ENCODE data around the gene PVR.

PVR gene

GRCh38 chr19:44617110-44617880 lies 26.4 kb upstream of the PVR start:
- ChIA-PET CTCF (interaction anchor here (0.6 kb wide), 2 partner anchors 47 to 104 kb away, joined by 3 read pairs; no protein-coding TSS in a partner anchor), POLR2A (no interaction called here)
- no peak for DNase-seq (ENCODE audit: extremely low spot score)
- TF ChIP-seq PKNOX1 (IDR thresholded peaks at IDR 0.05) = peak; percentile 26; the same call in 1 of the 2 replicates
- no peak for TF ChIP-seq SP1 (IDR thresholded peaks at IDR 0.05)

DNA sequence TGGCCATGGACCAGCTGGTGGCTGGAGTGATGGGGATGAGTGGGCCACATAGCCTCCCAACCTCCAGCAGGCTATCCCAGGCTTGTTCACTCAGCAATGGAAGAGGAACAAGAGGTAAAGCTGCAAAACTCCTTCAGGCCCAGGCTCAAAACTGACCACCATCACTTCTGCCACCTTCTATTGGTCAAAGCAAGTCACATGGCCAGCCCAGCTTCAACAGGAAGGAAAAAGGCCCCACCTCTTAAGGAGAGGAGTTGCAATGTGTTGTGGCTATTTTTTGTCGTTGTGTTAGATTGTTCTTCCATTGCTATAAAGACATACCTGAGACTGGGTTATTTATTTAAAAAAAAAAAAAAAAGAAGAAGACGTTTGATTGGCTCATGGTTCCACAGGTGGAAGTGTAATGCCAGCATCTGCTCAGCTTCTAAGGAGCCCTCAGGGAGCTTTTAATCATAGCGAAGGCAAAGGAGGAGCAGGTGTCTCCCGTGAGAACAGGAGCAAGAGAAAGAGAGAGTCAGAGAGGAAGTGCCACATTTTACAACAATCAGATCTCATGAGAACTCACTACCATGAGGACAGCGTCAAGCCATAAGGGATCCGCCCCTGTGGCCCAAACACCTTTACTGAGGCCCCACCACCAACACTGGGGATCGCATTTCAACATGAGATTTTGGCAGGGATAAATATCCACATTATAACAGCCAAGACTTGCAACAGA lies 24.9 kb upstream of the PVR start:
- ChIA-PET POLR2A (no interaction called here), CTCF (interaction anchor here (0.6 kb wide), 1 partner anchor 334 kb away, joined by 5 read pairs; no protein-coding TSS in a partner anchor)
- TF ChIP-seq LEF1 (IDR thresholded peaks at IDR 0.05; ENCODE audit: borderline replicate concordance) = no peak
- DNase-seq (ENCODE audit: extremely low spot score) = no peak

GRCh38 chr19:44620667-44621066 lies 23.0 kb upstream of the PVR start:
- ChIA-PET POLR2A (no interaction called here), CTCF (no interaction called here)
- DNase-seq (ENCODE audit: extremely low spot score) = no peak
- no peak for TF ChIP-seq SP1 (IDR thresholded peaks at IDR 0.05)
- TF ChIP-seq FOXA1 (IDR thresholded peaks at IDR 0.05) = no peak
- no peak for TF ChIP-seq BHLHE40 (IDR thresholded peaks at IDR 0.05; ENCODE audit: borderline replicate concordance)
- no peak for TF ChIP-seq ELF4 (IDR thresholded peaks at IDR 0.05)
- no peak for TF ChIP-seq TARDBP (IDR thresholded peaks at IDR 0.05)
- no peak for TF ChIP-seq FOXM1 (IDR thresholded peaks at IDR 0.05; ENCODE audit: borderline replicate concordance)
- TF ChIP-seq LEF1 (IDR thresholded peaks at IDR 0.05; ENCODE audit: borderline replicate concordance) = no peak
- TF ChIP-seq ZNF384 (IDR thresholded peaks at IDR 0.05) = no peak
- TF ChIP-seq L3MBTL2 (conservative IDR thresholded peaks at IDR 0.05) = no peak
- no peak for TF ChIP-seq NFRKB (IDR thresholded peaks at IDR 0.05)
- no peak for TF ChIP-seq CTBP1 (IDR thresholded peaks at IDR 0.05; ENCODE audit: borderline replicate concordance)
- no peak for TF ChIP-seq PKNOX1 (IDR thresholded peaks at IDR 0.05)
- no peak for TF ChIP-seq FOXK2 (IDR thresholded peaks at IDR 0.05)
- TF ChIP-seq SUZ12 (IDR thresholded peaks at IDR 0.05) = no peak
- TF ChIP-seq HDGF (IDR thresholded peaks at IDR 0.05; ENCODE audit: borderline replicate concordance) = no peak
- no peak for TF ChIP-seq ARNT (IDR thresholded peaks at IDR 0.05)

DNA sequence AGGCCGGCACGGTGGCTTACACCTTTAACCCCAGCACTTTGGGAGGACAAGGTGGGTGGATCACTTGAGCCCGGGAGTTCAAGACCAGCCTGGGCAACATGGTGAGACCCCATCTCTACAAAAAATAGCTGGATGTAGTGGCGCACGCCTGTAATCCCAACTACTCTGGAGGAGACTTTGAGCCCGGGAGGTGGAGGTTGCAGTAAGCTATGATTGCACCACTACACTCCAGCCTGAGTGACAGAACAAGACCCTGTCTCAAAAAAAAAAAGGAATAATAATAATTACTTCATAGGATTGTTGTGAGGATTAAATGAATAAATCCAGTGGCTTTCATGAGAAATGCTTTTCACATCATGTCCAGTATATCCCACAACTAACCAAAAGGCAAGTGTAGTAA lies 22.3 kb upstream of the PVR start:
- ChIA-PET POLR2A (no interaction called here), CTCF (no interaction called here)
- TF ChIP-seq TARDBP (IDR thresholded peaks at IDR 0.05) (no peak), NFRKB (IDR thresholded peaks at IDR 0.05) (no peak), HDGF (IDR thresholded peaks at IDR 0.05; ENCODE audit: borderline replicate concordance) (no peak), FOXK2 (IDR thresholded peaks at IDR 0.05) (no peak), LEF1 (IDR thresholded peaks at IDR 0.05; ENCODE audit: borderline replicate concordance) (no peak), PKNOX1 (IDR thresholded peaks at IDR 0.05) (no peak), L3MBTL2 (conservative IDR thresholded peaks at IDR 0.05) (no peak), FOXA1 (IDR thresholded peaks at IDR 0.05) (no peak), BHLHE40 (IDR thresholded peaks at IDR 0.05; ENCODE audit: borderline replicate concordance) (no peak), CTBP1 (IDR thresholded peaks at IDR 0.05; ENCODE audit: borderline replicate concordance) (no peak), ELF4 (IDR thresholded peaks at IDR 0.05) (no peak), ARNT (IDR thresholded peaks at IDR 0.05) (no peak), ZNF384 (IDR thresholded peaks at IDR 0.05) (no peak), FOXM1 (IDR thresholded peaks at IDR 0.05; ENCODE audit: borderline replicate concordance) (no peak)
- DNase-seq (ENCODE audit: extremely low spot score) = no peak

DNA sequence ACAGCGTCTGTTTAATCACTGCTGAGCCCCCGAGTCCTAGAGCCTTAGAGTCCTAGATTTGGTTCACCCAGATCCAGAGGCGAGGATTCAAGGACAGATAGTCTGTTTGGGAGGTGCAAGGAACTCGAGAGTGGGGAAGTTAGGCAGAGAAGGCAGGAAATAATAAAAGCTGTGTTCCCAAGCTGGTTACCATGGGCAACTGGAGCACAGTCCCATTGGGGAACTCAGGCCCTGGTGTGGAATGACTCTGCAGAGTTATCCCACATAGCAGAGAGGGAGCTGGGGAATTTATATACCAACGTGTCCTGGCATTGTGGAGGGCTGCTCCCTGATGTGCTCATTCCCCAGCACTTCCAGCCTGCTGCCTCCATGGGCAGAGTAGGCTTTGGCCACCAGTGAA lies 20.6 kb upstream of the PVR start:
- TF ChIP-seq ELF4 (IDR thresholded peaks at IDR 0.05) (no peak), NFRKB (IDR thresholded peaks at IDR 0.05) (no peak), BHLHE40 (IDR thresholded peaks at IDR 0.05; ENCODE audit: borderline replicate concordance) (no peak), LEF1 (IDR thresholded peaks at IDR 0.05; ENCODE audit: borderline replicate concordance) (no peak), FOXM1 (IDR thresholded peaks at IDR 0.05; ENCODE audit: borderline replicate concordance) (no peak), HDGF (IDR thresholded peaks at IDR 0.05; ENCODE audit: borderline replicate concordance) (no peak), SUZ12 (IDR thresholded peaks at IDR 0.05) (no peak), FOXK2 (IDR thresholded peaks at IDR 0.05) (no peak), FOXA1 (IDR thresholded peaks at IDR 0.05) (no peak), L3MBTL2 (conservative IDR thresholded peaks at IDR 0.05) (no peak), ZNF384 (IDR thresholded peaks at IDR 0.05) (no peak), CTBP1 (IDR thresholded peaks at IDR 0.05; ENCODE audit: borderline replicate concordance) (no peak)
- no peak for DNase-seq (ENCODE audit: extremely low spot score)
- ChIA-PET POLR2A (interaction anchor here (0.7 kb wide), 1 partner anchor 10 kb away, joined by 3 read pairs; no protein-coding TSS in a partner anchor), CTCF (no interaction called here)

DNA sequence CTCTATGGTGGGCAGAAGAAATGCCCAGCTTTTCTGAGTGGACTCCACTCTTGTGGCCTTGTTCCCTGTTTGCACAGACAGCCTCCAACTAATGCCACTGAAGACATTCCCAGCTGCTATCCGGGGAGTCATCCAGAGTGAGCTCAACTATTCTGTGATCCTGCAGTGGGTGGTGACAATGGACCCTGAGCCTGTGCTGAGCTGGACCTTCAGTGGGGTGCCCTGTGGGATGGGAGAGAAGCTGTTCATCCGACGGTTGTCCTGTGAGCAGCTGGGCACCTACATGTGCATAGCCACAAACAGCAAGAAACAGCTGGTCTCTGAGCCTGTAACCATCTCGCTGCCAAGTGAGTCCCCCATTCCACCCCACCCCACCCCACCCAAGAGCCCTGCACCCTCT lies 20.1 kb upstream of the PVR start:
- CTCF ChIA-PET = no interaction called here
- DNase-seq (ENCODE audit: extremely low spot score) = no peak

More for the DNA sequence above, 20.1 kb upstream of the PVR start:
- POLR2A ChIA-PET = interaction anchor here (0.7 kb wide), 1 partner anchor 9 kb away, joined by 3 read pairs; no protein-coding TSS in a partner anchor
- TF ChIP-seq FOXM1 (IDR thresholded peaks at IDR 0.05; ENCODE audit: borderline replicate concordance) (no peak), ZNF384 (IDR thresholded peaks at IDR 0.05) (no peak), NFRKB (IDR thresholded peaks at IDR 0.05) (no peak), L3MBTL2 (conservative IDR thresholded peaks at IDR 0.05) (no peak), HDGF (IDR thresholded peaks at IDR 0.05; ENCODE audit: borderline replicate concordance) (no peak), BHLHE40 (IDR thresholded peaks at IDR 0.05; ENCODE audit: borderline replicate concordance) (no peak), TARDBP (IDR thresholded peaks at IDR 0.05) (no peak), LEF1 (IDR thresholded peaks at IDR 0.05; ENCODE audit: borderline replicate concordance) (no peak), FOXA1 (IDR thresholded peaks at IDR 0.05) (no peak), ARNT (IDR thresholded peaks at IDR 0.05) (no peak), ELF4 (IDR thresholded peaks at IDR 0.05) (no peak), PKNOX1 (IDR thresholded peaks at IDR 0.05) (no peak), FOXK2 (IDR thresholded peaks at IDR 0.05) (no peak), SP1 (IDR thresholded peaks at IDR 0.05) (no peak), SUZ12 (IDR thresholded peaks at IDR 0.05) (no peak)
